ENCODE results near the gene S100A7A.
"Not testable (repeated sequence)": the region's sequence is repeated elsewhere in the genome, so short reads cannot be mapped to it uniquely, and the experiment has no call there.

The S100A7A gene

GRCh38 chr1:153428073-153428638 lies 11.8 kb downstream of the S100A7A start:
- DNase-seq = no peak

DNA sequence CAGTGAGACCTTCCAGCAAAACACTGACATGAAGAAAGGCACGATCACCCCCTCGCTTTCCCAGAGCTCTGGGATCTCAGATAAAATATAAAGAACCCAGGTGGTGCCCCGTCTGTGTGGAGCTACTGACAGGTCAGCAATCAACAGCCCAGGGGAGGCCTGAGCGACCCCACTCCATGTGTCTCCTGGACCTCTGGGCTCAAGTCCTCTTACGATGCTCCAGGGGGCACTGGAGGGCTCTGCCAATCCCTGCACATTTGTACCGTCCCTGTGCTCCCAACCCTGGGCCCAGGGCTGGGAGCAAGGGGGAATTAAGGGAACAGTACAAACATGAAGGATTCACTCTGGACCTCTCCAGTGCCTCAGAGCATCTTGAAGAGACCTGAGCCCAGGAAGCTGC lies 12.5 kb downstream of the S100A7A start:
- no peak for DNase-seq

- peak; percentile 95 for DNase-seq
Measured at GRCh38 chr1:153429266-153430165, 13.2 kb downstream of the S100A7A start.

- no peak for DNase-seq
Measured at GRCh38 chr1:153430166-153430553, 13.8 kb downstream of the S100A7A start.

- DNase-seq = no peak
Measured at GRCh38 chr1:153430561-153430960, 14.2 kb downstream of the S100A7A start.

- DNase-seq = no peak
Measured at GRCh38 chr1:153431002-153431401, 14.7 kb downstream of the S100A7A start.

DNA sequence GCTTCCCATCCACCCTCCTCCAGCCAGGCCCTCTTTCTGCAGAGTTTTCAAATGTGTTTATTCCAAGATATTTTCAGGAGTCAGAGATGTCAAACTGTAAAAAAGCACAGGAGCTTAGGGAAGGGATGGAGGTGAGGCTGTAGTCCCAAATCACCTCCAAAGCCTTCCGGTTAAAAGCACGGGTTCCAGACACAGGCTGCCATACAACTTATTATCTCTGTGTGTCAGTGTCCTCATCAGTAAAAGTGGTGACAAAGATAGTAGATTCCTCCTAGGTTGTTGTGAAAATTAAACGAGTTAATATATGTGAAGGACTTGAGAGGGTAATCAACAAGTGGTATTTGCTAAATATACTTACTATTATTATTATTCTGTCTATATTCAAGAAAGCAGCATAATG lies 15.1 kb downstream of the S100A7A start:
- no peak for DNase-seq

- no peak for DNase-seq
Measured at GRCh38 chr1:153431928-153432327, 15.6 kb downstream of the S100A7A start.

GRCh38 chr1:153432874-153433681 lies 16.8 kb downstream of the S100A7A start:
- no peak for DNase-seq

- no peak for DNase-seq
Measured at GRCh38 chr1:153434746-153435455, 18.6 kb downstream of the S100A7A start.

DNA sequence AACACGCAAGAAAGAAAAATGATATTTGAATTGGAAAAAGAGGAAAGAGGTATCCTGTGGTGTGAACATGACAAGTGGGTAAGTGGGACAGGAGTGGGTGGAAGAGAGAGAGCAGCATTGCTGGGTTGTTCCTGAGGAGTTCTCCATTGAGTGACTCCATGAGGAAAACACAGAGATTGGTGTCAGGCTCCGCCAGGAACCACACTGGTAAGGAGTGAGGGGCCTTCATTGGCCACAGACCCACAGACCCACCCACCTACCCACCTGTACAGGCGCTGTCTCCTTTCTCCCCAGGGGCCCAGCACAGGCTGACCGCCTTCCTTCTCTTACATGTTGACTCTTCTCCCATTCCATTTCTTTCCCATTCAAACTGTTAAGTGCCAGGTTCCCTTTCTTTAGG lies 20.9 kb downstream of the S100A7A start:
- DNase-seq = no peak

DNA sequence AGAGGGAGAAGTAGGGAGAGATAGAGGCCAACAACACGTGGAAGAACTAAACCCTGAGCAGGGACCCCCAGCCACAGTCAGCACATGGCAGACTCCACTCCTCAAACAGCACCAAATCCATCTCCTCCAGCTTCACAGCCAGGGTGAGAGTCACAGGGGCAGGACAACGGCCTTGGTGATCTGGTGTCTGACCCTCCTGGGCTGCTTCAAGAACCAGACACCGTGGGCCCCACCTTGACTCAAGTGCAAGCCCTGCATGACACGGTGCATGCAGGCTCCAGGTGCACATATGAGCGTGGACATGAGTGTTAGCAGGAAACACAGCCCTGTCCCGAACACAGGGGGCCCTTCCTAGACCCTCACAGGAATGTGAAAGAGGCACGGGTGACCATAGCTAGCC lies 22.3 kb downstream of the S100A7A start:
- no peak for DNase-seq

GRCh38 chr1:153439273-153439672 lies 23.0 kb downstream of the S100A7A start:
- no peak for DNase-seq

DNA sequence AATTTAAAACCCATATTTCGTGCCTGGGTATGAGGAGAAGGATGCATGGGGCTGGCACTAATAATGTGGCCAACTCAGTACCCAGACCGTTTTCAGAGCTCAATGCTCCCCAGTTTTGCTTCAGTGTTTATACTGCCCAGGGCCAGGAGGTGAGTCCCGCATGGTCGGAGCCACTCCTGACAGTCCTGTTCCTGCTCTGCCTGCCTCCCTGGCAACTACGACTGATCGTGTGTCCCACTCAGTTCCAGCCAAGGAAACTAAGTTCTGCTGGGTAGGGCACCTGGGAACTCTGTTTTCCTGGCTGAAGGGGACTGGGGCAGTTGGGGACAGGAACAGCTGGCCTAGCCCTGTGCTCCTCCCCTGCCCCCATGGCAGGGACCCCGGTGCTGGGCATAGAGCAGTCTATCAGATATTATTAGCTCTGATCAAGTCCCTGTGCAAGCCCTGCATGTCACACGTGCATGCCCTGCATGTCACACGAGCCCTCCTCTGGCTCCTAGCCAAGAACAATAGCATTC lies 25.0 kb downstream of the S100A7A start:
- DNase-seq = no peak

DNA sequence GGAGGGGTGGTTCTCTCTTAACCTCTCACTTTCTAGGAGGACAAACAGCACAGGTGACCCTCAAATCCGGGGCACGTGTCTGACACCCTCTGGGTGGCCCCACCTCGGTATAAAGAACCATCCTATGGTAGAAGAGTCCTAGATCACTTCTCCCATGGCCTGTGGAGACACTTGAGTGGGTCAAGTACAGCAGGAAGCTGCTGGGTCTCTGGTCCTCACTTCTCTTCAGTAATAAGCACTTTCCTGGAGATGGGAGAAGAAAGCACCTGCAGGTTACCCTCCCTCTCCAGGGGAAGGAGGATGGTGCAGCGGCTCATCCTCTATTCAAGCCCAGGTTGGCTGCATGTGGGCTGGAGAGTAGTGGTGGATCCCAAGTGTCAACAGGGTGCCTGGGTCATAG lies 27.2 kb downstream of the S100A7A start:
- no peak for DNase-seq

- no peak for DNase-seq
Measured at GRCh38 chr1:153444078-153444477, 27.8 kb downstream of the S100A7A start.

GRCh38 chr1:153447498-153448170 lies 31.3 kb downstream of the S100A7A start:
- DNase-seq = no peak

DNA sequence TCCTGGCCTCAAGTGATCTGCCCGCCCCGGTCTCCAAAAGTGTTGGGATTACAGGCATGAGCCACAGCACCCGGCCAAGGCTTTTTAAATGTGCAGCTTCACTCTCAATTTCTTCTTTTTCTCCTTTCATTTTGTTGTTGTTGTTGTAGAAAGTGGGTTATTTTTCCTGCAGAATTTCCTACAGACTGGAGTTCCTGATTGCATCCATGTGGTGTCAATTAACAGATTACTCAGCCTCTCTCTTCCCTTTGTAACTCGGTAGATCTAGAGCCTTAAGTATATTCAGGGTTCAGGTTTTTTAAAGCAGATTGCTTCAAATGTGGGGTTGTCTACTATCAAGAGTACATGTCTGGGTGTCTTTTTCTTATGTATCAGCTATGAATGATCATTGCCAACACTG lies 32.5 kb downstream of the S100A7A start:
- DNase-seq = not testable (repeated sequence)

- no peak for DNase-seq
Measured at GRCh38 chr1:153456396-153456795, 40.1 kb downstream of the S100A7A start.

- DNase-seq = no peak
Measured at GRCh38 chr1:153459655-153460054, 43.3 kb downstream of the S100A7A start.

- DNase-seq = no peak
Measured at GRCh38 chr1:153460551-153460950, 44.2 kb downstream of the S100A7A start, which contains the start of gene S100A7. Gene S100A7 (minus strand): TSS chr1:153460651. CDS start chr1:153459013, 1,638 bp downstream.

GRCh38 chr1:153462741-153463140 lies 46.4 kb downstream of the S100A7A start:
- DNase-seq = not testable (repeated sequence)
